Measurements from ENCODE around the gene MLLT10.
"Not testable (repeated sequence)": the region's sequence is repeated elsewhere in the genome, so short reads cannot be mapped to it uniquely, and the experiment has no call there.

MLLT10 gene

GRCh38 chr10:21692916-21693315, 158.9 kb downstream of the MLLT10 start:
- in situ Hi-C loops (cut with MboI; ENCODE audit: low sequenced_read_pairs), result no loop called here

GRCh38 chr10:21693418-21693817, 159.4 kb downstream of the MLLT10 start:
- in situ Hi-C loops (cut with MboI; ENCODE audit: low sequenced_read_pairs), result no loop called here

- in situ Hi-C loops (cut with MboI; ENCODE audit: low sequenced_read_pairs), result no loop called here
Measured at GRCh38 chr10:21694631-21695030, 160.6 kb downstream of the MLLT10 start.

- in situ Hi-C loops (cut with MboI; ENCODE audit: low sequenced_read_pairs), result no loop called here
Measured at GRCh38 chr10:21696302-21696701, 162.3 kb downstream of the MLLT10 start.

- in situ Hi-C loops (cut with MboI; ENCODE audit: low sequenced_read_pairs), result no loop called here
Measured at GRCh38 chr10:21699575-21699974, 165.5 kb downstream of the MLLT10 start.

GRCh38 chr10:21700474-21700873, 166.4 kb downstream of the MLLT10 start:
- in situ Hi-C loops (cut with MboI; ENCODE audit: low sequenced_read_pairs), result no loop called here

GRCh38 chr10:21702633-21703111, 168.6 kb downstream of the MLLT10 start:
- in situ Hi-C loops (cut with MboI; ENCODE audit: low sequenced_read_pairs), result no loop called here

GRCh38 chr10:21705142-21705827, 171.3 kb downstream of the MLLT10 start:
- in situ Hi-C loops (cut with MboI; ENCODE audit: low sequenced_read_pairs), result no loop called here

GRCh38 chr10:21705828-21706176, 171.8 kb downstream of the MLLT10 start:
- in situ Hi-C loops (cut with MboI; ENCODE audit: low sequenced_read_pairs), result no loop called here

GRCh38 chr10:21707498-21707897, 173.5 kb downstream of the MLLT10 start:
- in situ Hi-C loops (cut with MboI; ENCODE audit: low sequenced_read_pairs), result no loop called here

GRCh38 chr10:21712975-21713374, 178.9 kb downstream of the MLLT10 start:
- in situ Hi-C loops (cut with MboI; ENCODE audit: low sequenced_read_pairs), result no loop called here

GRCh38 chr10:21715531-21716195, 181.6 kb downstream of the MLLT10 start:
- in situ Hi-C loops (cut with MboI; ENCODE audit: low sequenced_read_pairs), result no loop called here

GRCh38 chr10:21717437-21718054, 183.5 kb downstream of the MLLT10 start:
- in situ Hi-C loops (cut with MboI; ENCODE audit: low sequenced_read_pairs), result not testable (repeated sequence)

- in situ Hi-C loops (cut with MboI; ENCODE audit: low sequenced_read_pairs), result no loop called here
Measured at GRCh38 chr10:21719502-21719901, 185.5 kb downstream of the MLLT10 start.

- in situ Hi-C loops (cut with MboI; ENCODE audit: low sequenced_read_pairs), result no loop called here
Measured at GRCh38 chr10:21720090-21720489, 186.1 kb downstream of the MLLT10 start.

- in situ Hi-C loops (cut with MboI; ENCODE audit: low sequenced_read_pairs), result no loop called here
Measured at GRCh38 chr10:21721000-21721665, 187.1 kb downstream of the MLLT10 start.

- in situ Hi-C loops (cut with MboI; ENCODE audit: low sequenced_read_pairs), result no loop called here
Measured at GRCh38 chr10:21722209-21722608, 188.2 kb downstream of the MLLT10 start.

- in situ Hi-C loops (cut with MboI; ENCODE audit: low sequenced_read_pairs), result no loop called here
Measured at GRCh38 chr10:21724020-21724589, 190.1 kb downstream of the MLLT10 start.

- in situ Hi-C loops (cut with MboI; ENCODE audit: low sequenced_read_pairs), result no loop called here
Measured at GRCh38 chr10:21724687-21725367, 190.8 kb downstream of the MLLT10 start.

GRCh38 chr10:21726601-21727225, 192.7 kb downstream of the MLLT10 start:
- in situ Hi-C loops (cut with MboI; ENCODE audit: low sequenced_read_pairs), result no loop called here

All from HL-60/S4 treated with phorbol 12-myristate 13-acetate at 8.2 ng/mL for 4 days and 3 days (cell line).